Measurements from ENCODE around the gene SERPINC1.
"Not testable (repeated sequence)": the region's sequence is repeated elsewhere in the genome, so short reads cannot be mapped to it uniquely, and the experiment has no call there.

The SERPINC1 gene

DNA sequence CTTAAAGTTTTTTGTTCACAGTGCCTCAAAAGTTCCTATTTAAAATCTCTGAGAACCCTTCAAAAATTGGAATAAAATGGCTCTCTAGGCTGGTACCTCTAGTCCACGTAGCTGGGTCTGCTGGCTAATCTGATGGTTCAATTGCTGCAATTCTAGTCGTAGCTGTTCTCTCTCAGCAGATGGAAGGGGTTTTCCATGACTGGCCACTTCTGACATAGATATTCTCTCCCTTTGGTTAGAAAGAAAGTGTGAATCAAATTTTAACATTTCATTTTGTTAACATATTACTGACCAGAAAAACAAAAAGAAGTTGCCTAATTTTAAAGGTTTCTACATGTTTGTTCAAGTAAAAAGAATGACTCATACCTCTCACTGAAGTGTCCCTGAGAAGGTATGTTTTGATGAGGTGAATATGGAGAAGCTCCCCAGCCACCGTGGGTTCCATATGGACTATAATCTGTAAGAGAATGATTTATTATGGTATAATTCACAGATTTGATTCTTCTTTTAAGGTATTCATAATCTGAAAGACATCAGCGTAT, 29.3 kb upstream of the SERPINC1 start:
- no peaks in the 10 kb centered on the region for H3K27me3 Mint-ChIP-seq (ENCODE audit: low read depth)
- H3K4me1 Mint-ChIP-seq, result no peaks in the 10 kb centered on the region
- no peak overlapping the region for H3K27ac Mint-ChIP-seq
- no peaks in the 10 kb centered on the region for H3K9me3 Mint-ChIP-seq
- TF ChIP-seq, protein P1, sequence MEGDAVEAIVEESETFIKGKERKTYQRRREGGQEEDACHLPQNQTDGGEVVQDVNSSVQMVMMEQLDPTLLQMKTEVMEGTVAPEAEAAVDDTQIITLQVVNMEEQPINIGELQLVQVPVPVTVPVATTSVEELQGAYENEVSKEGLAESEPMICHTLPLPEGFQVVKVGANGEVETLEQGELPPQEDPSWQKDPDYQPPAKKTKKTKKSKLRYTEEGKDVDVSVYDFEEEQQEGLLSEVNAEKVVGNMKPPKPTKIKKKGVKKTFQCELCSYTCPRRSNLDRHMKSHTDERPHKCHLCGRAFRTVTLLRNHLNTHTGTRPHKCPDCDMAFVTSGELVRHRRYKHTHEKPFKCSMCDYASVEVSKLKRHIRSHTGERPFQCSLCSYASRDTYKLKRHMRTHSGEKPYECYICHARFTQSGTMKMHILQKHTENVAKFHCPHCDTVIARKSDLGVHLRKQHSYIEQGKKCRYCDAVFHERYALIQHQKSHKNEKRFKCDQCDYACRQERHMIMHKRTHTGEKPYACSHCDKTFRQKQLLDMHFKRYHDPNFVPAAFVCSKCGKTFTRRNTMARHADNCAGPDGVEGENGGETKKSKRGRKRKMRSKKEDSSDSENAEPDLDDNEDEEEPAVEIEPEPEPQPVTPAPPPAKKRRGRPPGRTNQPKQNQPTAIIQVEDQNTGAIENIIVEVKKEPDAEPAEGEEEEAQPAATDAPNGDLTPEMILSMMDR (IDR thresholded peaks at IDR 0.05; ENCODE audit: unreplicated experiment in 3 of 3), result no peak
- peaks cover 65% of the 10 kb centered on the region for H3K36me3 Mint-ChIP-seq (ENCODE audit: low read depth)
- no peak overlapping the region for H3K4me3 Mint-ChIP-seq

- TF ChIP-seq, protein P1 (IDR thresholded peaks at IDR 0.05; ENCODE audit: unreplicated experiment in 3 of 3), result no peak
- Mint-ChIP-seq H3K4me1 (no peaks in the 10 kb centered on the region), H3K9me3 (no peaks in the 10 kb centered on the region), H3K36me3 (ENCODE audit: low read depth) (peaks cover 58% of the 10 kb centered on the region), H3K27ac (no peak overlapping the region), H3K27me3 (ENCODE audit: low read depth) (no peaks in the 10 kb centered on the region), H3K4me3 (no peak overlapping the region)
Observed at GRCh38 chr1:173937062-173937461, 19.9 kb upstream of the SERPINC1 start.

- Mint-ChIP-seq H3K27ac (no peak overlapping the region), H3K4me1 (no peaks in the 10 kb centered on the region), H3K36me3 (ENCODE audit: low read depth) (peaks cover 56% of the 10 kb centered on the region), H3K4me3 (no peak overlapping the region), H3K9me3 (no peaks in the 10 kb centered on the region), H3K27me3 (ENCODE audit: low read depth) (no peaks in the 10 kb centered on the region)
- TF ChIP-seq, protein P1 (IDR thresholded peaks at IDR 0.05; ENCODE audit: unreplicated experiment in 3 of 3), result no peak
Observed at GRCh38 chr1:173934440-173934839, 17.3 kb upstream of the SERPINC1 start.

- H3K4me1 Mint-ChIP-seq; H3K27ac Mint-ChIP-seq; H3K27me3 Mint-ChIP-seq (ENCODE audit: low read depth); H3K4me3 Mint-ChIP-seq; H3K9me3 Mint-ChIP-seq: not testable (repeated sequence)
- peaks cover 40% of the 10 kb centered on the region for H3K36me3 Mint-ChIP-seq (ENCODE audit: low read depth)
Observed at GRCh38 chr1:173930541-173930940, 13.4 kb upstream of the SERPINC1 start.

DNA sequence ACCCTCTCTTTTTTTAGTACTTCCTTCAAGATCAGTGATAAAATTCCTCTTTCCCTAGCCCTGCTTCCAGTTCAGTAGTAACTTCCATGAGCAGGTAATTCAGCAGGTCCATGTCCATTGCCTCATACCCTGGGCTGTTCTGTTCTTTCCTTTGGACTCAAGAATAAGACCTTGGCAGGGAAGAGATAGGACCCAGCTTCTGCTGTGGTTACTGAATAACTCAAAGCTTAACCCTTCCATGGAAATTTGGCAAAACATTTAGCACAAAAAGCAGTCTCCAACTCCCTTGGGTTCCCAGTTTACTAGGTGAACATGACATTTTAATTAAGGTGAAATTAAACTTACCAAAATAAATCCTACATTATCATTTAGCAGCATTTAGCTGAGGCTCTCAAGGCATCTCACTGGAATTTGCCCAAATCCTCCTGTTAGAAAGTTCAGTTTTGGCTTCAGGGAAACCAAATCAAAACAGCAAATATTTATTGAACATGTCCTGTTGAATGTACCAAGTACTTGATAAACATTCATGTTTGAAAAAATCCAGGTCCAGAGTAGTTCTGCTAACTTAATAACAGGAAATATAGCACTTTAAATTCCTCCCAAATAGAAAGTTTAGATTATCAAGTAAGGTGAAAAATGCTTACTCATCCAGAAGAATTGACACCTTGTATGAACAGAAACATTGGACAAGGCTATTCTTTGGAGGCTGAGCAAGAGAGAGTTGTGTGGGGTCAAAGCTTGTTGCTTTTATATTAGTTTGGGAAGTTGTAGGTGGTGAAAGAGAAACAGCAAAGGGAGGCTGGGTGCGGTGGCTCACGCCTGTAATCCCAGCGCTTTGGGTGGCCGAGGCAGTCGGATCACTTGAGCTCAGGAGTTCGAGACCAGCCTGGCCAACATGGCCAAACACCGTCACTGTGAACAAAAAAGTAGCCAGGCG, 8.4 kb upstream of the SERPINC1 start:
- no peaks in the 10 kb centered on the region for H3K4me1 Mint-ChIP-seq
- H3K36me3 Mint-ChIP-seq (ENCODE audit: low read depth), result peaks cover 13% of the 10 kb centered on the region
- TF ChIP-seq, protein P1 (IDR thresholded peaks at IDR 0.05; ENCODE audit: unreplicated experiment in 3 of 3), result no peak
- no peaks in the 10 kb centered on the region for H3K9me3 Mint-ChIP-seq
- H3K27ac Mint-ChIP-seq, result peak overlapping the region in 2 of 3 experiments; percentile 52 to 67
- H3K27me3 Mint-ChIP-seq (ENCODE audit: low read depth), result no peaks in the 10 kb centered on the region
- no peak overlapping the region for H3K4me3 Mint-ChIP-seq

DNA sequence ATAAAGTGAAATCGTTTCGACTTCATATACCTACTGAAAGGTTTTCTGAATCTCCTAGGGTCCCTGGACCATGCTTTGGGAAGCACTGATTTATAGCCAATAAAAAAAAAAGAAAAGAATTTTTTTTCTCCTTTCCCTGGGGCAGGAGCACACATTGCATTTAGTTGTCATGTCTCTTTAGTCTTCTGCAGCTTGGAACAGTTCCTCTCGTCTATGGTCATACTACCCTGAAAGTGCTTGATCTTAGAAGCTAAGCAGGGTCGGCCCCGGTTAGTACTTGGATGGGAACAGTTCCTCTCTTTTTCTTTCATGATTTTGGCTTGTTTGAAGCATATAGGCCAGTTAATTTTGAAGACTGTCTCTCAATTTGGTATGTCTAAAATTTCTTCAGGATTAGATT, 3.7 kb upstream of the SERPINC1 start:
- Mint-ChIP-seq H3K36me3 (ENCODE audit: low read depth) (no peaks in the 10 kb centered on the region), H3K4me3 (no peak overlapping the region)
- TF ChIP-seq, protein P1 (IDR thresholded peaks at IDR 0.05; ENCODE audit: unreplicated experiment in 3 of 3), result no peak

More for the DNA sequence above, 3.7 kb upstream of the SERPINC1 start:
- H3K27me3 Mint-ChIP-seq (ENCODE audit: low read depth), result no peaks in the 10 kb centered on the region
- no peak overlapping the region for H3K27ac Mint-ChIP-seq
- no peaks in the 10 kb centered on the region for H3K4me1 Mint-ChIP-seq
- no peaks in the 10 kb centered on the region for H3K9me3 Mint-ChIP-seq
